Kidney epithelial cell (primary cell): ENCODE results near the gene TSPAN1. TPM values are rescaled to one million over a fixed set of nuclear protein-coding genes. Genes with fewer than 3 reads are reported as not detected.

Experiments used
- DNase-seq: peaks from one replicate; pipeline ENCODE4 v3.0.0-alpha.2; 2010; ENCODE audit warnings: low read depth
- H3K27me3 ChIP-seq: 2 replicates; pipeline ENCODE4 v1.6.0; 2011; ENCODE audit warnings: low read length; ENCODE audit not compliant: control insufficient read depth, insufficient read depth
- H3K36me3 ChIP-seq: 2 replicates; pipeline ENCODE4 v1.5.1; 2011; ENCODE audit warnings: low read length; ENCODE audit not compliant: control insufficient read depth, insufficient read depth
- H3K4me3 ChIP-seq: 2 replicates; pipeline ENCODE4 v1.5.1; 2011; ENCODE audit warnings: low read depth, mild to moderate bottlenecking, control low read depth, low read length
- total RNA-seq: library from RNA; depleted of rRNA; stranded (reverse); fragments of >200 nt; gene quantifications from 2 replicates; pipeline ENCODE4 v1.2.3, GENCODE V29; 2015
- TF ChIP-seq, protein P1 (sequence below): IDR thresholded peaks from 2 replicates; pipeline ENCODE4 v1.5.1; 2011; ENCODE audit warnings: mild to moderate bottlenecking, moderate library complexity, low read length, control low read depth, inconsistent platforms; ENCODE audit not compliant: insufficient read depth, poor library complexity, severe bottlenecking

The TSPAN1 gene
- total RNA-seq, 1 donor from 2014 or later, result 68.5 TPM

DNA sequence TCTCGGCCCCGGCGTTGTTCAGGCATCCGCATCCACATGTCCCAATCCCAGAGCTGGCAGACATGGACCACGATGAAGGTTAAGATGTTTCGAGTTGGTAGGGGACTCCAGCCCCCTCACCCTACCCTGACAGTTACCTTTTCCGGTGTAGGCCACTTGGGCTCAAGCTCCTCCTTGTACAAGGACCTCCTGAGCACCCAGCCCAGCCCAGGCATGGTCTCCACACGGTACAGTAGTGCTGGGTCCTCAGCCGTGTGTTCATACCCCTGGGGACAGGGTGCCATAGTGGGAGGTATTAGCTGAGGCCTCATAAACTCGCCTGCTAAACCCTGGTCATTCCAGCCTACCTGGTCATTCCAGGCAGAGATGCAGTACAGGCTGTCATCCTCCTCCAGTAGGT, 17.3 kb downstream of the TSPAN1 start:
- no peak overlapping the region for H3K4me3 ChIP-seq
- no peaks in the 10 kb centered on the region for H3K27me3 ChIP-seq
- peaks cover 2% of the 10 kb centered on the region for H3K36me3 ChIP-seq
- DNase-seq, result no peak
- TF ChIP-seq, protein P1, sequence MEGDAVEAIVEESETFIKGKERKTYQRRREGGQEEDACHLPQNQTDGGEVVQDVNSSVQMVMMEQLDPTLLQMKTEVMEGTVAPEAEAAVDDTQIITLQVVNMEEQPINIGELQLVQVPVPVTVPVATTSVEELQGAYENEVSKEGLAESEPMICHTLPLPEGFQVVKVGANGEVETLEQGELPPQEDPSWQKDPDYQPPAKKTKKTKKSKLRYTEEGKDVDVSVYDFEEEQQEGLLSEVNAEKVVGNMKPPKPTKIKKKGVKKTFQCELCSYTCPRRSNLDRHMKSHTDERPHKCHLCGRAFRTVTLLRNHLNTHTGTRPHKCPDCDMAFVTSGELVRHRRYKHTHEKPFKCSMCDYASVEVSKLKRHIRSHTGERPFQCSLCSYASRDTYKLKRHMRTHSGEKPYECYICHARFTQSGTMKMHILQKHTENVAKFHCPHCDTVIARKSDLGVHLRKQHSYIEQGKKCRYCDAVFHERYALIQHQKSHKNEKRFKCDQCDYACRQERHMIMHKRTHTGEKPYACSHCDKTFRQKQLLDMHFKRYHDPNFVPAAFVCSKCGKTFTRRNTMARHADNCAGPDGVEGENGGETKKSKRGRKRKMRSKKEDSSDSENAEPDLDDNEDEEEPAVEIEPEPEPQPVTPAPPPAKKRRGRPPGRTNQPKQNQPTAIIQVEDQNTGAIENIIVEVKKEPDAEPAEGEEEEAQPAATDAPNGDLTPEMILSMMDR, result no peak

DNA sequence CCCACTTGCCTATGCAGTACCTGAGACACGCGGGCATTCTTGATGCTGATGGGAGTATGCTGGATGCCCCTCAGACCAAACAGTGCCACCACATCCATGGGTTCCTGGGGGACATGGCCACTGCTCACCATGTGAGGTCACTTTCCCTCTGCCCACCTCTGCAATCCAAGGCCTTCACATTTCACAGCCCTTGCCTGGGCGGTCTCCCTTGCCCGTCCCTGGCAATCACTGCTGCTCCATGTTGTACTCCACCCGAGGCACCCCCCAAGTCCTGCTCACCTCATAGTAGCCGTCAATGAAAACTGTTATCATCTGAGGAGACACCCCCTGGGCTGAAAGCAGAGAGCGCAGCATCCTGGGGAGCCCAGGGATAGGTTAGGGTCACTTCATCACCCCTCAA, 18.4 kb downstream of the TSPAN1 start:
- H3K36me3 ChIP-seq, result peaks cover 1% of the 10 kb centered on the region
- H3K27me3 ChIP-seq, result no peaks in the 10 kb centered on the region
- no peak for DNase-seq
- TF ChIP-seq, protein P1, result no peak
- H3K4me3 ChIP-seq, result no peak overlapping the region

DNA sequence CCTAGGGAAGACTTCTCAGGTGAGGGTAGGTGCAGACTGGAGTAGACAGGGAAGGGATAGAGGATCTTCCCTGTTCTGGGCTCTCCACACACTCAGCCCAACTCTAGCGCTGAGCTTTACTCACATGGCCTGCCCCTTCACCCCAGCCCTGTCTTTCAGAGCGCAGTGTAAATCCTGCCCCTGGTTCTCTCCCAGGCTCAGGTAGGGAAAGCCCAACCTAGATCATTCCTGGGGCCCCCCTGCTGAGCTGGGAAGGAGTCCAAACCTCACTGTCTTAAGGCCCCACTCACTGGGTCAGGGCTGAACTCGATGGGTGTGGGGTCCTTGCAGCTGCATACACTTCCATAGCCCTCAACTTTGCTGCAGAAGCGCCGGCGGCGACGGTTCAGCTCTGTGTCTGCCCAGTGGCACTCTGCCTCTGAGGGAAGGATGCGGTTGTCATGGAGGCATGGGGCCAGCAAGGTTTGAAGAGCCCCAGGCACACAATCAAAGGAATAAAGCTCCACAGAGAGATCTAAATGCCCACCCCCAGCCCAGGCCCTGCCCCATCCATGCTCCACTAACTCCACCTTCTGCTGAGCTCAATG, 19.2 kb downstream of the TSPAN1 start:
- no peaks in the 10 kb centered on the region for H3K27me3 ChIP-seq
- peaks cover 1% of the 10 kb centered on the region for H3K36me3 ChIP-seq
- TF ChIP-seq, protein P1, result no peak
- DNase-seq, result no peak
- H3K4me3 ChIP-seq, result no peak overlapping the region

DNA sequence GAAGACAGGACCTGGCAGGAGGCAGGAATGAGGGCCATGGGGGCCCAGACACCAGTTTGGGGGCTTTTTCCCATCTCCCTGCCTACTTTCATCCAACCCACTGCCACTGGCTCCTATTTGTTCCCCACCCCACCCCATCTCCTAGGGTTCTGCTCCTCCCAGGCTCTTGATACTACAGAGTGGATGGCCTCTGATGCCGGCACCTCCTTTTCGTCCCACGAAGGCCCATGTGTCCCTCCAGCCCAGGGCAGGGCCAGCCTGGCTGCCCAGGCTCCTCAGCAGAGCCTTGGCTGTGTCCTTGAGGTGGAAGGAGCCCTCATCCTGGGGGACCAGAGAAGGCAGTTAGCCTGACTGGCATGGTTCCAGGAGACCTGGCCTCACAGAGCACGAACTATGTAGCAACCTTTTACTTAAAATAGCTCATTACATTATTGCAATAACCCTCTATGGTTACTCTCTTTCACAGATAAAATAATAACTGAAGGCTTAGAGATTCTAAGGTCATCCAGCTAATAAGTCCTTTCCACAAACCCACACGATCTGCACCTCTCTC, 19.8 kb downstream of the TSPAN1 start:
- Histone ChIP-seq H3K36me3 (peaks cover 1% of the 10 kb centered on the region), H3K4me3 (no peak overlapping the region), H3K27me3 (no peaks in the 10 kb centered on the region)
- TF ChIP-seq, protein P1, result no peak
- no peak for DNase-seq

DNA sequence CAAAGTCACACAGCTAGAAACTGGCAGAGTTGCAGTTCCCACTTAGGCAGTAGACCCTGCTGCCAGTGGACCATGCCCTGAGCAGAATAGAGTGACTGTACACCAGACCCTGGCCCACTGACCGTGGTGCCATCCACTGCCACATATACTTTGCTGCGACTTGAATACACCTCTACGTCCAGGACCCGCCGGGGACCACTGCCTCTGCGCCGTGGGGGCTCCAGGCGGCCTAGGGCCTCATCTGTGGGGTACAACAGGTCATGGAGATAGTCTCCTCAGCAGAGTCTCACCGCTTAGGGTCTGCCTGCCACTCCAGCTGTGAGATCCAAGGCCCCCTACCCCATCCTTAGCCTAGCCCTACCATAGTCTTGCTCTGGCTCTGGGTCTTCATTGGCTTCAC, 21.7 kb downstream of the TSPAN1 start:
- Histone ChIP-seq H3K27me3 (no peaks in the 10 kb centered on the region), H3K36me3 (peaks cover 1% of the 10 kb centered on the region), H3K4me3 (no peak overlapping the region)
- TF ChIP-seq, protein P1, result no peak
- no peak for DNase-seq

DNA sequence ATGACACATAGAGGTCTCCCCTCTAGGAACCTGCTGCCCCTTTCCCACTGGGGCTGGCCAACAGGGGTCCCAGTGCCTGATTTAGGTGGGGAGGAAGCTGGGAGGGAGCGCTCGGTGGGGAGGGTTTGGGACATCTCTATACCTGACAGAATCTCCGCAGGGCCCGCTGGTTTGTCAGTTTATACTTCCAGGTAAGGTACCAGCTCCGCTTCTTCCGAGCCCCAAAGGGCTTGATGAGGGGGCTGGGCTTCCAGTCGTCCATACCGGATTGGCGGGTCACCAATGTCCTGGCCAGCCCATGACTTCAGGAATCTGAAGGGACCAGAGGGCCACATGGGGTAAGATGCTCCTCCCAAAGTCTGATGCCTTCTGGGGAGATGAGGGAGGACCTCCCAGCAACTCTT, 22.7 kb downstream of the TSPAN1 start:
- Histone ChIP-seq H3K27me3 (no peaks in the 10 kb centered on the region), H3K4me3 (peak overlapping the region; percentile 75), H3K36me3 (peaks cover 1% of the 10 kb centered on the region)
- DNase-seq, result no peak
- TF ChIP-seq, protein P1, result no peak
